ENCODE results near the gene PLEKHA8. TPM values are rescaled to one million over a fixed set of nuclear protein-coding genes. Genes with fewer than 3 reads are reported as not detected.

Gene PLEKHA8
- total and polyA plus RNA-seq, 2 of the 8 experiments (the other 6 are each of a cell fraction or from before 2014, with no cell fraction given), result 10.7 to 44.0 TPM

- peak in 1 of 2 experiments; percentile 44 for DNase-seq (ENCODE audit: low read depth in 1 of 2, low spot score in 2 of 2)
- ChIA-PET CTCF (ENCODE audit: partially characterized antibody) (interaction anchor here (0.8 to 4.8 kb wide), 8 partner anchors 8 to 396 kb away, joined by 3 to 22 read pairs (median 5); no protein-coding TSS in a partner anchor), POLR2A (ENCODE audit: partially characterized antibody) (interaction anchor here (0.9 to 1.4 kb wide), 3 partner anchors 10 to 57 kb away, joined by 3 read pairs; no protein-coding TSS in a partner anchor)
- no peak overlapping the region for H2AFZ ChIP-seq (ENCODE audit: low read length)
- no peak overlapping the region for H2BK120ac ChIP-seq (replicated peaks; ENCODE audit: low read depth, low read length)
- H3K23me2 ChIP-seq (ENCODE audit: low read depth, low read length), result no peaks in the 10 kb centered on the region; the same call in 1 of the 2 replicates
- no peak overlapping the region for H3K14ac ChIP-seq (ENCODE audit: insufficient read length)
- H2BK12ac ChIP-seq (ENCODE audit: low read depth, low read length), result peak overlapping the region; percentile 80; the same call in 1 of the 2 replicates
- peak overlapping the region; percentile 53 to 58 for H3K4me2 ChIP-seq (ENCODE audit: insufficient read depth in 1 of 2, low read depth in 2 of 2, low read length in 2 of 2)
- no peak overlapping the region for H4K5ac ChIP-seq (ENCODE audit: insufficient read length, low read depth, low read length)
- H3K9ac ChIP-seq (replicated peaks in 1 of 4; ENCODE audit: extremely low read depth in 1 of 4, low read depth in 3 of 4, low read length in 3 of 4), result no peak overlapping the region
- peak overlapping the region; percentile 19; the same call in 1 of the 2 replicates for H3K18ac ChIP-seq (ENCODE audit: extremely low read depth, low read length)
- no peaks in the 10 kb centered on the region for H3K36me3 ChIP-seq (ENCODE audit: control insufficient read depth in 2 of 4, insufficient read depth in 4 of 4, low read length in 3 of 4)
- peaks cover 8 to 25% (median 20%) of the 10 kb centered on the region in 4 experiments for H3K4me1 ChIP-seq (replicated peaks in 1 of 4; ENCODE audit: control insufficient read depth in 3 of 4, insufficient read depth in 4 of 4, low read length in 3 of 4)
- 0 out of 2 replicates have a peak overlapping the region, but pooled peaks have one; percentile 46 for H2AK5ac ChIP-seq (ENCODE audit: low read depth, low read length)
- peaks cover 0 to 2% of the 10 kb centered on the region in 2 experiments for H4K20me1 ChIP-seq (replicated peaks in 1 of 2; ENCODE audit: control insufficient read depth in 1 of 2, insufficient read depth in 2 of 2, low read length in 2 of 2)
- H3K4me3 ChIP-seq (ENCODE audit: extremely low read depth in 1 of 4, insufficient read depth in 2 of 4, low read depth in 3 of 4, low read length in 4 of 4), result peak overlapping the region in 1 of 4 experiments; percentile 36; a peak in 4 of 8 replicates
- H4K8ac ChIP-seq (ENCODE audit: extremely low read depth, insufficient read depth, low read length), result no peak overlapping the region
- H3K27ac ChIP-seq (ENCODE audit: low read depth, low read length), result no peak overlapping the region
- peak overlapping the region; percentile 94; the same call in 1 of the 2 replicates for H2BK20ac ChIP-seq (ENCODE audit: low read length)
- no peak overlapping the region for H2BK15ac ChIP-seq (ENCODE audit: low read length)
- no peaks in the 10 kb centered on the region for H3K79me1 ChIP-seq (ENCODE audit: low read depth, low read length)
- H3K27me3 ChIP-seq (replicated peaks in 1 of 4; ENCODE audit: control insufficient read depth in 3 of 4, extremely low read depth in 1 of 4, insufficient read depth in 3 of 4, low read length in 3 of 4), result peaks cover 0 to 12% (median 7%) of the 10 kb centered on the region in 4 experiments; a peak in 5 of 7 replicates
- no peak overlapping the region for H3K23ac ChIP-seq (ENCODE audit: insufficient read length)
- no peaks in the 10 kb centered on the region for H3K79me2 ChIP-seq (ENCODE audit: control insufficient read depth in 1 of 2, insufficient read depth in 2 of 2, low read length in 2 of 2)
- peak; percentile 98 for FAIRE-seq
- no peak overlapping the region for H3K56ac ChIP-seq (replicated peaks; ENCODE audit: insufficient read length, low read depth, low read length)
- H3K9me3 ChIP-seq (ENCODE audit: insufficient read depth in 2 of 2, low read depth in 1 of 2, low read length in 1 of 2), result no peaks in the 10 kb centered on the region
- peak overlapping the region; percentile 26 for H4K91ac ChIP-seq (replicated peaks; ENCODE audit: insufficient read length, low read length)
- peak overlapping the region; percentile 46; the same call in 1 of the 2 replicates for H2BK5ac ChIP-seq (ENCODE audit: low read depth, low read length)
- H3K4ac ChIP-seq (replicated peaks; ENCODE audit: insufficient read length, low read depth, low read length), result no peak overlapping the region
- WGBS, 2 experiments (ENCODE audit: extremely low coverage in 1 of 2, insufficient coverage in 1 of 2, insufficient read length in 1 of 2, insufficient replicate concordance in 2 of 2, low coverage in 1 of 2, low lambda C conversion rate in 2 of 2, missing lambda C conversion rate in 1 of 2), result 51% methylated on average over 16 of the region's 16 CpGs; no CpG with 5 or more reads in 1 of the 2 experiments
- TF ChIP-seq SP2 (IDR thresholded peaks at IDR 0.05; ENCODE audit: low read length) (no peak), CTCF (IDR thresholded peaks at IDR 0.05; ENCODE audit: control extremely low read depth in 1 of 3, insufficient read depth in 1 of 3, low read depth in 1 of 3, low read length in 3 of 3) (peak in 1 of 3 experiments; percentile 13; a peak in 1 of 4 replicates), SIN3A (conservative IDR thresholded peaks at IDR 0.05 in 1 of 2, IDR thresholded peaks at IDR 0.05 in 1 of 2; ENCODE audit: low read depth in 1 of 2, low read length in 2 of 2) (peak in 1 of 2 experiments; percentile 50; a peak in 1 of 4 replicates), USF2 (IDR thresholded peaks at IDR 0.05; ENCODE audit: low read length) (no peak), NANOG (IDR thresholded peaks at IDR 0.05; ENCODE audit: insufficient read depth, low read depth, low read length, poor library complexity, severe bottlenecking) (peak; percentile 81), EP300 (IDR thresholded peaks at IDR 0.05; ENCODE audit: borderline replicate concordance in 1 of 2, low read depth in 2 of 2, low read length in 2 of 2) (peak in 1 of 2 experiments; percentile 59; a peak in 1 of 3 replicates)
These were observed 140.8 kb downstream of the PLEKHA8 start for GRCh38 chr7:30168835-30169573.
